GM18873 (cell line): ENCODE measurements around the gene MIPOL1.
"Not testable (repeated sequence)": the region's sequence is repeated elsewhere in the genome, so short reads cannot be mapped to it uniquely, and the experiment has no call there.

Experiments
- ATAC-seq: cut with Tn5 transposase; IDR thresholded peaks from one replicate; pipeline ENCODE4 v1.9.1; 2021; ENCODE audit warnings: mild to moderate bottlenecking, moderate library complexity, moderate number of reproducible peaks; ENCODE audit not compliant: unreplicated experiment, low FRiP score

The MIPOL1 gene

DNA sequence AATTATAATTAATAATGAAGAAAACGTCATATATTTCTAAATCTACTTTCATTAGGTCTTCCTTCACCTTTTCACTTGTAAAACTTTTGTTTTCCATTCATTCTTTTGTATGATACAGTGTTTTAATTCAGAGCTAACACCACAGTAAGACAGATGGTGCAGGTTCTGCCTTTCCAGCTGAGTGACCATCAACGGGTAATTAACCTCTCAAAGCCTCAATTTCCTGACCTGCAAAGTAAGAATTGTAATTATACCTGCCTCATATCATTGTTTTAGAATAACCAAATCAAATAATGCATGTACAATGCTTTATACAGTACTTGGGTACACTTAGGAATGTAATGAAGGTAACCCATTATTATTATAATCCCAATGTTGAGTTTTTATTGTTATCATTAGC lies 239.8 kb downstream of the MIPOL1 start:
- no peak for ATAC-seq

DNA sequence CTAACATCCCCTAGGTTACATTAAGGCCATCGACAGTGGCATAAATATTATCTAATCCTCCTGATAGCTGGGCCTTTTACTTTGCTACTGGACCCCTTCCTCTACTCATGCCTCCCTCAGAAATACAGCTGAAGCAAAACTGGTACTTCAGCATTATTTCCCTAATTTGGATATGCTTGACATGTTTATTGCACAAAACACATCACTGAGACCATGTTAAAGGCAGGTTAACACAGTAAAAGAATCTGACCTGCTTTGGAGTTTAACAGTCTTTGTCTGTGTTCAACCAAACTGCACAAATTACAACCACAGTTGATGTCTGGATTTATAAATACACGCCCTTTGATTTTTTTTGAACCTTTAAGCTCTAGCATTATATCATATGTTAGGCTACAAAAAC lies 240.7 kb downstream of the MIPOL1 start:
- ATAC-seq: no peak

DNA sequence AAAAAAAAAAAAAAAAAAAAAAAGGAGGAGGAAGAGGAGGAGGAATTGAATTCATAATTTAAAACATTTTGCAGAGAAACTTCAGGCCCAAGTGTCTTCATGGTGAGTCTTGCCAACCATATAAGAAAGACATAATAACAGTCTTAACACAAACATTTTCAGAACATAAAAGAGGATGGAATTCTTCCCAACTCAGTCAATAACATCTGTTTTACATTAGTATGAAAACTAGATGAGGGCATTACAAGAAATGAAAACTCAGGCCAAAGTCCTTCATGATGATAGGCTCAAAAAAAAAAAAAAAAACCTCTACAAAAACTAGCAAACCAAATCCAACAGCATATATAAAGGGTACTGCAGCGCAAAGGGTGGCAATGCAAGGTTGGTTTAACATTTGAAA lies 245.7 kb downstream of the MIPOL1 start:
- ATAC-seq: no peak

DNA sequence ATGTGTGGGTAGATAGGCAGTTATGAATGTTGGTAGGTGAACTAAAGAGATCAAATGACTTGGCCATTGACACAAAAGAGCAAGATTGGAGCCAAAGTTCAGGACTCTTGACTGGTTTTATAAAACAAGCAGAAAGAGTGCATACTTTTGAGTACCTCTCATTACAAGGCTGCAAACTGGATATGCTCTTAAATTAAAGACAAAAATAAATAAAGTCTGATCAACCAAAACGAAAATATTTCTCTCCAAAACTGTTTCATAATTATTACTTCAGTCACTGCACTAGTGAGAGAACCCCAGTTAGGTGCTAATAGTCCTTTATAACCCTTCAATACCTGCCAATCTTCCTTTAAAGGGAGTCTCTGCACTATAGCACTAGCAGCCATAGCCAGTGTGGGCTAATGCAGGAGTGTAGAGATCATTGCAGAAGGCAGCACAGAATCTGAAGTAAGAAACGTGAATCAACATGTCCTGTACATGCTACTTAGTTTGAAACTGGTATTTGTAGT lies 250.2 kb downstream of the MIPOL1 start:
- no peak for ATAC-seq

DNA sequence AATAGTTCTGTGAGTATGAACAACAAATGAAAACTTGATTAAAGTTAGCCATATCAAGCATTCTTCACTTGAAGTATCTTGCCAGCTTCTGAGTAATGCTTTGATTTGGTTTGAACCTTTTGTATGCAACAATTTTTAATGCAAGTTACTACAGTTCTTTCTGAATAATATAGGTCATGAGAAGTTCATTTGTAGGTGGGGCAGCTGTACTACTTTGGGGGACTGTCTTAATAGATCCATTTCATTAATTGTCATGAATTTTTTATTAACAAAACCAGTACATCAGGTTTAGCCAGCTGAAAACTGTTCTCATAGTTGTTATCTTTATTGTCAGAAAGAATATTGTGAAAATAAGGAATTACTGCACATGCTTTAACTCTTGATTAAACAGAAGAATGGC lies 254.6 kb downstream of the MIPOL1 start:
- no peak for ATAC-seq

DNA sequence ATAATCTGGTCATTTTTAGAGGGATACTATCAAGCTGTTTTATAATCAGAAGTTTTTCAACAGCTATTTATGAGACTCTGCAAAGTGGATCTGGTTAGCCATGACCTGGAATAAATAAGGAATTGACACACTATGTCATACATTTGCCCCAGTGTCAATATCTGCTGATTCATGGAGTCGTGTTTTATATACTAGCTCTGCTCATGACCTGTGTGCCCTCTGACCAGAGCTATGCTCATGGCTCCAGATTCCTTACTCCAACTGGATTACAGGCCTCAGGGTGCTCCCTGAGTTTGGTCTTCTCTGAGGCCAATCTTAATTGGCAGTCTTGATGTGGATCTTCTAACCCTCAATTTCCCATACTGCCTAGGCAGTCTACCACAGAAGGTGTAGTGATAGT lies 256.2 kb downstream of the MIPOL1 start:
- no peak for ATAC-seq

DNA sequence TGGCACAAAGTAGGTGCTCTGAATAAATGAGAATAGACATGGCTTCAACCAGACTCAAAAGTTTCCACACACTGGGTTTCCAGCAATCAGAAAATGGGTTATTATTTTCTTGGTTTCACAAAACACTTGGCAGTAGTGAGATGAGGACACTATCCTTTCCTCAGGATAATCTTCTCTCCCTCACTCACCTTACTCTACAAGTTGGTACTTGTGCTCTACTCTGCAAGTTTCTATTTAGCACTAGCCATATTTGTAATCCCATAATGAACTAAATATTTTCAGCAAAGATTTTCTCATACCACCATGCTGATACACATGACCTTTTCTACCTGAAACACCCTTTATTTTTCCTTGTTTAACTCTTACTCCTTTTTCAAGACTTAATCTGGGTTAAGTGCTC lies 259.6 kb downstream of the MIPOL1 start:
- no peak for ATAC-seq

DNA sequence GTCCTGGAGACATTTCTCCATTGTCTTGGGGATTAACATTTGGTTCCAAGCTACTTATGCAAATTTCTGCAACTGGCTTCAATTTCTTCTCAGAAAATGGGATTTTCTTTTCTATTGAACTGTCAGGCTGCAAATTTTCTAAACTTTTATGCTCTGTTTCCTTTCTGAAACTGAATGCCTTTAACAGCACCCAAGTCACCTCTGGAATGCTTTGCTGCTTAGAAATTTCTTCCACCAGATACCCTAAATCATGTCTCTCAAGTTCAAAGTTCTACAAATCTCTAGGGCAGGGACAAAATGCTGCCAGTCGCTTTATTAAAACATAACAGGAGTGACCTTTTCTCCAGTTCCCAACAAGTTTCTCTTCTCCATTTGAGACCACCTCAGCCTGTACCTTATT lies 264.7 kb downstream of the MIPOL1 start:
- ATAC-seq: not testable (repeated sequence)

DNA sequence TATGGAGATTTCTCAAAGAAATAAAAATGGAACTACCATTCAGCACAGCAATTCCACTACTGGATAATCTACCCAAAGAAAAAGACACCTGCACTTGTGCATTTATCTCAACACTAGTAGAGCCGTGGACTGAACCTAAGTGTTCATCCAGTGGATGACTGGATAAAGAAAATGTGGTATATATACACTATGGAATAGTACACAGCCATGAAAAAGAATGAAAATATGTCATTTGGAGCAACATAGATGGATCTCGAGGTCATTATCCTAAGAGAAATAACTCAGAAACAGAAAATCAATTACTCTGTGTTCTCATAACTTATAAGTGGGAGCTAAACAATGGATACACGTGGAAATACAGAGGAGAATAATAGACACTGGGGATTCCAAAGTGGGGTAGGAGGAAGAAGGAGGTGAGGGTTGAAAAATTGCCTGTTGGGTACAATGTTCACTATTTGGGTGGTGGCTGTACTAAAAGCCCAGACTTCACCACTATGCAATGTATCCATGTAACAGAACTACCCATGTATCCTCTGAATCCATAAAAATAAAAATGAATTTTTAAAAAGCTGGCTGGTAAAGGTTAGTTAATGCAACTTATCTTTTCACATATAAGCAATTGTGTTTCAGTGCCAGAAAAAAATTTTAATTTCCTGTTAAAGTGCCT lies 266.6 kb downstream of the MIPOL1 start:
- no peak for ATAC-seq

DNA sequence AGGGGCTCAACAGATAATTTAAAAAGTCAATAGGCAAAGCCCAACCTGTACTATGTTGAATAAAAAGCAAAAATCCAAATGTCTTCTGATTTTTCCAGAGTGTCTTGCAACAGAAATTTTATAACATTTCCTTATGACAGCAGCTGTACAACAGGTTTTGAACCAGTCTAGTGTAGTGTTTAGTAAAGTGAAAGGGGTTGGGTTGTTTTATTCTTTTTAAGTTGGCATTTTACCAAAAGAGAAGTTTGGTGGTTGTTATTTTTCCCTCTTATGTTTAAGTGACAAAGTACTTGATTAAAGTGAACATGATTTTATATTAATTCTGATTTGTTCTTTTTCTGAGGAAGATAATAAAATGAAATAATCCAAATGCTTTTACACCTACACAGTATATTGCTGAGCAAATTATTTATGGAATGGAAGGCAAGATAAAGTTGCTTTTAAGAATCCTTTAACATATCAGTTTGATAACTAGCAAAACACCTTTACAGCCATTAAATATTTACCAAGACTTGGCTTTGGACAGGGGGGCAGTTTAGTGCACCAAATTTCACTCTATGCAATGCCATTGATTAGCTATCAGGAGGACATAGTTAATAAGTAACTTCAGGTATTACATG lies 268.4 kb downstream of the MIPOL1 start:
- no peak for ATAC-seq

DNA sequence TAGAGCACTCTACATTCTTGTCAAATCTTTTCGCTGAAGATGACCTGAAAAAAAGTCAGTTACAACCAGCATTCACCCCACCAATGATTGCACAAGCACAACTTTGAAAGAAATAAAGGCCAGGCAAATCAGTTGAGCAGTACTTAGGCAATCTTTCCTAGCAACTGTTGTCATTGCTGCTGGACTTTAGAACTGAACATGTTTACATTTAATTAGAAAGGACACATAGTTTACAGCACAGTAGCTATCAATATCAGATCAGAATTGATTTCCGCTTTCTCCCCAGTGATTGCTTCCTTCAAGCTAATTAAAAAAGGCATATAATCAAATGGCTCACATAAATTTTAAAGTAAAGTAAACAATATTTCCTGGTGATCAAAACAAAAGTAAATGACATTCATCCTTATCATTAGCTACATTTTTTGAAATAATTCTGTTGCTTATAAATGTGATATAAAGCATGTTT lies 268.9 kb downstream of the MIPOL1 start:
- ATAC-seq: no peak

DNA sequence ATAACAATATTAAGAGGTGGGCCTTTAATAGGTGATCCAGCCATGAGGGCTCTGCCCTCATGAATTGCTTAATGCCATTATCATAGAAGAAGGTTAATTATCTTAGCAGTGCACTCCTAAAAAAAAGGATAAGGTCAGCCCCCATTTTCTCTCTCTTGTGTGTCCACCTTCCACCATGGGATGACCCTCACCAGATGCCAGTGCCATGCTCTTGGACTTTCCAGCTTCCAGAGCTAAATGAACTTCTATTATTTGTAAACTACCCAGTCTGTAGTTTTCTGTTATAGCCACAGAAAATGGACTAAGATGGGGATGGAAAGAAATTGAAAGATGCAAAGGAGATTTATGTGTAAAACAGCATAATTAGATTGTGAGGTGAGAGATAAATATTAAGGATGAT lies 271.9 kb downstream of the MIPOL1 start:
- no peak for ATAC-seq

DNA sequence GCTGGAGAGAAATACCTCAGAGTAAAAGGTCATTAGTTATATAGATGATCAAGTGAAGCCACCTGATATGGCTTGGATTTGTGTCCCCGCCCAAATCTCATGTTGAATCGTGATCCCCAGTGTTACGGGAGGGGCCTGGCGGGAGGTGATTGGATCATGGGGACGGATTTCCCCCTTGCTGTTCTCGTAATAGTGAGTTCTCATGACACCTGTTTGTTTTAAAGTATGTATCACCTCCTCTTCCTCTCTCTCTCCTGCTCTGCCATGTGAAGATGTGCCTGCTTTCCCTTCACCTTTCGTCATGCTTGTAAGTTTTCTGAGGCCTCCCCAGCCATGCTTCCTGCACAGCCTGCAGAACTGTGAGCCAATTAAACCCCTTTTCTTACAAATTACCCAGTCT lies 272.5 kb downstream of the MIPOL1 start:
- no peak for ATAC-seq

DNA sequence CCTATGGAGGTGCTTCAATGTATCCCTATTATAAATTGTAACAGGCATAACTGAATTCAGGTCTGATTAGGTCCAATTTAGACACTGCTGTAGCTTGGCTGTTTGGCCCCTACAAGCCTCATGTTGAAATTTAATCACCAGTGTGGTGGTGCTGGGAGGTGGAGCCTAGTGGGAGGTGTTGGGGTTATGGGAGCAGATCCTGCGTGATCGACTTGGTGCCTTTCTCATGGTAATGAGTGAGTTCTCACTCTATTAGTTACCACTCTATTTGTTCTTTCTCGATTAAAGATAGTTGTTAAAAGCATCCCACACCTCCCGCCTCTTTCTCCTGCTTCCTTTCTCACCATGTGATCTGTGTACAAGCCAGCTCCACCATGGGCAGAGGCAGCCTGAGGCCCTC lies 275.2 kb downstream of the MIPOL1 start:
- no peak for ATAC-seq

DNA sequence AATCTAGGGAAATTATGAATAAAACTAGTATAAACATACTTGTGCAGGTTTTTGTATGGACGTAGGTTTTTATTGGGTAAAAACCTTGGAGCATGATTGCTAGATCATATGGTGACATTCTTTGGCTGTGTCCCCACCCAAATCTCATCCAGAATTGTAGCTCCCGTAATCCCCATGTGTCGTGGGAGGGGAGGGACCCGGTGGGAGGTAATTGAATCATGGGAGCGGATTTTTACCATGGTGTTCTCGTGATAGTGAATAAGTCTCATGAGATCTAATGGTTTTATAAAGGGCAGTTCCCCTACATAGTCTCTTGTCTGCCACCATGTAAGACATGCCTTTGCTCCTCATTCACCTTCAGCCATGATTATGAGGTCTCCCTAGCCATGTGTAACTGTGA lies 276.5 kb downstream of the MIPOL1 start:
- no peak for ATAC-seq

DNA sequence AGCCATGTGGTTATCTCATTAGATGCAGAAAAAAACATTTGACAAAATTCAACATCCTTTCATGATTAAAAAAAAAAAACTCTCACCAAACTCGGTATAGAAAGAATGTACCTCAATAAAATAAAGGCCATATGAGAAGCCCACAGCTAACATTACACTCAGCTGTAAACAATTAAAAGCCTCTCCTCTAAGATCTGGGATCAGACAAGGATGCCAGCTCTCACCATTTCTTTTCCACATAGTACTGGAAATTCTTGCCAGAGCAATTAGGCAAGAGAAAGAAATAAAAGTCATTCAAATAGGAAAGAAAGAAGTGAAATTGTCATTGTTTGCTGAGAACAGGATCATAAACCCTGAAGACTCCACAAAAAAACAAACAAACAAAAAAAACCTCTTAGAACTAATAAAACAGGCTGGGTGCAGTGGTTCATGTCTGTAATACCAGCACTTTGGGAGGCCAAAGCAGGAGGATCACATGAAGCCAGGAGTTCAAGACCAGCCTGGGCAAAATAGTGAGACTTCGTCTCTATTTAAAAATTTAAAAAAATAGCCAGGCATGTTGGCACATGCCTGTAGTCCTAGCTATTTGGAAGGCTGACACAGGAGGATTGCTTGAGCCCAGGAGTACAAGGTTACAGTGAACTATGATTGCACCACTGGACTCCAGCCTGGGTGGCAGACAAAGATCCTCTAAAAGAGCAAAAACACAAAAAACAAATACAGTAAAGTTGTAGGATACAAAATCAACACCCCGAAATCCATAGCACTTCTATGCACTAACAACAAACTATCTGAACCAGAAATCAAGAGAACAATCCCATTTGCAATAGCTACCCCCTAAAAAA lies 282.9 kb downstream of the MIPOL1 start:
- no peak for ATAC-seq

DNA sequence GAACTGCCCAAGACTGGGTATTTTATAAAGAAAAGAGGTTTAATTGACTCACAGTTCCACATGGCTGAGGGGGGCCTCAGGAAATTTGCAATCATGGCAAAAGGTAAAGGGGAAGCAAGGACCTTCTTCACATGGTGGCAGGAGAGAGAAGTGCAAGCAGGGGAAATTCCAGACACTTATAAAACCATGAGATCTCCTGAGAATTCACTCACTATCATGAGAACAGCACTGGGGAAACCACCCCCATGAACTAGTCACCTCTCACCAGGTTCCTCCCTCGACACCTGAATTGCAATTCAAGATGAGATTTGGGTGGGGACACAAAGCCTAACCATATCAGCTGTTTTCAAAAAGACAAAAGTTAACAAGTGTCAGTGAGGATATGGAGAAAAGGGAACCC lies 284.7 kb downstream of the MIPOL1 start:
- no peak for ATAC-seq

DNA sequence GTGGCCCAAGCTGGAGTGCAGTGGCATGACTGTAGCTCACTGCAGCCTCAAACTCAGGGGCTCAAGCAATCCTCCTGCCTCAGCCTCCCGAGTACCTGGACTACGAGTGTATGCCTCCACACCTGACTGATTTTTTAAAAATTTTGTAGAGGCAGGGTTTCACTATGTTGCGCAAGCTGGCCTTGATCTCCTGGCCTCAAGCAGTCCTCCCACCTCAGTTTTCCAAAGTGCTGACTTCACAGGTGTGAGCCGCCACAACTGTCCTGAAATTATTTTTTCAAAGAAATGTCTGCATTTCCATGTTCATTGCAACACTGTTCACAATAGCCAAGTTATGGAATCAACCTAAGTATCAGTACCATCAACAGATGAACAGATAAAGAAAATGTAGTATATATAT lies 285.9 kb downstream of the MIPOL1 start:
- ATAC-seq: no peak

DNA sequence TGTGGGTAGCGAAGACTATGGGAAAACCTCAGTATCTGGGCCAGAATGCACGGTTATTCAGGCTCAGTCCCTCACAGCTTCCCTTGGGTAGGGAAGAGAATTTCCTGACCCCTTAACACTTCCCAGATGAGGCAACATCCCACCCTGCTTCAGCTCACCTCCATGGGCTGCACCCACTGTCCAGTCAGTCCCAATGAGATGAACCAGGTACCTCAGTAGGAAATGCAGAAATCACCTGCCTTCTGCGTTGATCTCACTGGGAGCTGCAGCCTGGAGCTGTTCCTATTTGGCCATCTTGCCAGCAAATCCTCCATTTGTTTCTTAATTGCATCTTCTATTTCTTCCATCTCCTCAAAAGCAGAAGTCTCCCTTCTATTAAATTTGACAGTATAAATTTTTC lies 292.9 kb downstream of the MIPOL1 start:
- ATAC-seq: no peak

DNA sequence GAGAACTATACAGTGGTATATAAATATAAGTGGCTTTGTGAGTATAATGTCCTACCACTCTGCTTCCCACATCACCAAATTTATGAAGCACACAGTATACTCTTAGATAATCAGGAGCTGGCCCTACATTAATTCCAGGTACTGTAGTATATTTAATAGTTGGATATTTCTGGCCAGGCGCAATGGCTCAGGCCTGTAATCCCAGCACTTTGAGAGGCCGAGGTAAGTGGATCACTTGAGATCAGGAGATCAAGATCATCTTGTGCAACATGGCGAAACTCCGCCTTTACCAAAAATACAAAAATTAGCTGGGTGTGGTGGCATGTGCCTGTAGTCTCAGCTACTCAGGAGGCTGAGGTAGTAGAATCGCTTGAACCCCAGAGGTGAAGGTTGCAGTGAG lies 293.3 kb downstream of the MIPOL1 start:
- no peak for ATAC-seq

DNA sequence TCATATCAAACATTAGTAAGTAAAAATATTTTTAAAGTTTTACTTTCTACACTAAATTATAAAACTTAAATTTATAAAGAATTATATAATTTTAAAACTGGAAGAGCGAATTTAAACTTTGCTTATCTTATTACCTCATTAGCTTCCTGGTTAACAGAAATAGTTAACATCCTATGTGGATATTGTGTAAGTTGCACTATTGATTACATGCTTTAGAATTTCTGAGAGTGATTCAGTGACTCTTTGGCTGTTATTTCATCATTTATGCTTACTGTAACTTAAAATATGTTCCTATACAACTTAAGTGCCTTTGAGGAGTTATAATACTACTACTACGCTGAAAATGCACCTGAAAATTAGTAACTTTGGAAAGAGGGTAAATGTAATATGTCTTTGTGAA lies 295.9 kb downstream of the MIPOL1 start:
- ATAC-seq: no peak
